GM21786 (cell line): Measurements from ENCODE around the gene MPP1.

Experiments
- ATAC-seq: cut with Tn5 transposase; IDR thresholded peaks from one replicate; pipeline ENCODE4 v1.9.1; 2021; ENCODE audit not compliant: unreplicated experiment

The MPP1 gene

GRCh38 chrX:154733066-154733425, 72.2 kb downstream of the MPP1 start:
- no peak for ATAC-seq

- no peak for ATAC-seq
Observed at GRCh38 chrX:154732421-154733065, 72.7 kb downstream of the MPP1 start.

GRCh38 chrX:154731881-154732280, 73.4 kb downstream of the MPP1 start:
- ATAC-seq: no peak

- no peak for ATAC-seq
Observed at GRCh38 chrX:154731184-154731583, 74.1 kb downstream of the MPP1 start.

GRCh38 chrX:154730253-154730891, 74.9 kb downstream of the MPP1 start:
- no peak for ATAC-seq

- ATAC-seq: no peak
Observed at GRCh38 chrX:154729439-154729838, 75.8 kb downstream of the MPP1 start.
